GM10266 (cell line): Measurements from ENCODE around the gene TGFB2.

ENCODE experiments used
- DNase-seq: peaks from one replicate; pipeline ENCODE4 v3.0.0; 2012; ENCODE audit errors: extremely low spot score
- TF ChIP-seq, protein P1 (sequence below): IDR thresholded peaks from 2 replicates; pipeline ENCODE4 v1.5.1; 2012; ENCODE audit warnings: mild to moderate bottlenecking, low read depth; ENCODE audit not compliant: control insufficient read depth, insufficient read depth; ENCODE audit errors: missing control alignments

The TGFB2 gene

DNA sequence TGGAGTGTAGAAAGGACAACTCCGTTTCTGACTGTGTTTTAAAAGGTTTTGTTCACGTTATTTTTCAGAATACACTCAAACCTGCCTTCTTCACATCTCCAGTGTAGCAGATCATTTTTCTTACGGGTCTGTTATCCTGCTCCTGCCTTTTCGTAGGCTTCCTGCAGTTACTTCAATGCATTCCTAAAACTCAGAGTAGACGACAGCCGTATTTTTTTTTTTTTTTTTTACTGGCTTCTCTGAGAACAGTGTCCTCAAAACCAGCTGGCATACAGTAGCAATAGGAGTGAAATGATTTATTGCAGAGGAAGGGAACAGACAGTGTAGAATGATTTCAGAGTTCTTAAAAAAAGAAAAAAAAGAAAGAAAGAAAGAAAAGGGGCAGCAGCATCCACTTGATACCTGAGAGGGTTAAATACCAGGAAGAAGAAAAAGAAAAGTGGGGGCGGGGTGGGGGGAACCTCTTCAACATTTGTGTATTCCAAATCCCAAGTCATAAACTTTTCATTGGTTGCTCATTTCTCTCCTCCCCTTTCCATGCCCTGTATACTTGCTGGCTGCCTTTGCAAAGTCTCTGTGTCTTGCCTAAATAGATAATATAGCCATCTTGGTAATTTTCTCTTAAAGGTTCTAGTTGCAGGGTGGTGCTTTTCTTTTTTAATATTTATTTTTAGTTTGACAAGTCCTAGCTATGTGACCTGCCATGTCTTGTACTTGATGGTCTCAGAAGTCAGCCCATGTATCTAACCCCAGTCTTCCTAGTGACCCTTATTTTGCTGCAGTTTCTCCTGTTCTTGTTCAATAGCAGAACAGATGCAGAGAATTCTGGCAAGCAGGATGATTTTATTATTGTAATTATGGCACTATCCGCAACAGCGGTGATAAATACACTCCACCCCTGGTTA, 2.8 kb downstream of the TGFB2 start:
- DNase-seq: no peak
- TF ChIP-seq, protein P1, sequence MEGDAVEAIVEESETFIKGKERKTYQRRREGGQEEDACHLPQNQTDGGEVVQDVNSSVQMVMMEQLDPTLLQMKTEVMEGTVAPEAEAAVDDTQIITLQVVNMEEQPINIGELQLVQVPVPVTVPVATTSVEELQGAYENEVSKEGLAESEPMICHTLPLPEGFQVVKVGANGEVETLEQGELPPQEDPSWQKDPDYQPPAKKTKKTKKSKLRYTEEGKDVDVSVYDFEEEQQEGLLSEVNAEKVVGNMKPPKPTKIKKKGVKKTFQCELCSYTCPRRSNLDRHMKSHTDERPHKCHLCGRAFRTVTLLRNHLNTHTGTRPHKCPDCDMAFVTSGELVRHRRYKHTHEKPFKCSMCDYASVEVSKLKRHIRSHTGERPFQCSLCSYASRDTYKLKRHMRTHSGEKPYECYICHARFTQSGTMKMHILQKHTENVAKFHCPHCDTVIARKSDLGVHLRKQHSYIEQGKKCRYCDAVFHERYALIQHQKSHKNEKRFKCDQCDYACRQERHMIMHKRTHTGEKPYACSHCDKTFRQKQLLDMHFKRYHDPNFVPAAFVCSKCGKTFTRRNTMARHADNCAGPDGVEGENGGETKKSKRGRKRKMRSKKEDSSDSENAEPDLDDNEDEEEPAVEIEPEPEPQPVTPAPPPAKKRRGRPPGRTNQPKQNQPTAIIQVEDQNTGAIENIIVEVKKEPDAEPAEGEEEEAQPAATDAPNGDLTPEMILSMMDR: no peak

DNA sequence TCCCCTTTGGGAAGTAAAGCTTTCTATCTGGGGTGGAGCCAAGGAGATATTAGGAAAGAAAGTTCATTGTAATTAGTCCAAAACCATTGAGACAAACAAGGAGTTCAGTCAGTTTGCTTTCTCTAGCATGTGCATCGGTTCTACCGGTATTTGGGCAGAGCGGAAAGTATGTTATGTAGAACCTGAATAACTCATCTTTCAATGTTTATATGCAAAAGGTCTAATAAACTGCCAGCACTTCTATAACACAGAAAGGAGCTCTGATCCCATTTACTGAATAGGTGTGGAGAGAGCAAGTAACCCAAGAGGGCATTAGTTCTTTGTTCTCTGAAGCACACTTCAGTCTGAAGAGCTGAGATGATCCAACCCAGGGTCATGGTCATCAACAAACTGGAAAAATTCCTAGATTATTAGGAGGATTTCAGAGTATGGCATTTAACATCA, 3.5 kb downstream of the TGFB2 start:
- TF ChIP-seq, protein P1: no peak
- DNase-seq: no peak

DNA sequence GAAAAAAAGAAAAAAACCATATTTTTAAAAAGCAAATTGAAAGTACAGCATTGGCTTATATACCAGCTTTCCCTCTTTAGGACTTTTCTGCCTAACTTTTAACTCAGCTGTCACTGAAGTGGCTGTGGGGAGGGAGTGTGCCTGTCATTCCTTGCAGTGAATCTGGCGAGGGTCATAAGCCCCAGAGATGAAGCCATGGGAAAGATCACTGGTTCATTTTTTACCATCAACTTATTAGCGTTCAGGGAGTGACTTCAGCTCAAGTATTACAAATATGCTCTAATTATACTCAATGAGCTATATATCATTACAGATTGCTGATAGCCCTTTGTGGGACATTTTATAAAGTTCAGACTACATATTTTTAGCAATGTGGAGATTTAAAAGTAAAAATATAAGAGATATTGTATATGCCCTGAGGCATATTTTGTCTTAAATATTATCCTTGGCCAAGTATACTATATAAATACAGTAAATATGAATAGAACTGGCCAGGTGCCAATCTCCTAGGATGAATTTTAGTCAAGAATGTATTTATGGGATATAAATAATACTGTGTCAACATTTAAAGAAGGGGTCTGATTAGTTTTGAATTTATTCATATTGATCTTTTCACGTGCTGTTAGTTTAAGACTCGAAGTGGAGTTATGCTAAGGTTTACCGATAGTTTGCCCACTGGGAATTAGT, 4.4 kb downstream of the TGFB2 start:
- no peak for DNase-seq
- TF ChIP-seq, protein P1: no peak

DNA sequence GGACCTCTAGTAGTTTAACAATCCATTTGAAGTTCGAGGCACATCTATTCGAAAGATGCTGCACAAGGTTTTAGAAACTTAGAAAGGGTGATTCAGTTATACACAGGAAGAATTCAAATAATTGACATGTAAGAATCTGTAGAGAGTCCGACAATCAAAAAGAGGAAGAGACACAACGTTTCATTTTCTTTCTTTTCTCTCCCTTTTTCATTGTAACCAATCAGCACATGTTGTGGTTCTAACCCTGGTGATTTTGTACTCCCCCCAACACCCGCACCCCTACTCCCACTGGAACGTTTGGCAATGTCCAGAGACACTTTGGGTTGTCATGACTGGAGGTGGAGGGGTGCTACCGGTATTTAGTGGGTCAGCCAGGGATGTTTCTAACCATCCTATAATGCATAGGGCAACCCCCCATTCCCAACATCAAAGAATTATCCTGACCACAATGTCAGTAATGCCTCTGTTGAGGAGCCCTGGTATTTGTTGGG, 4.9 kb downstream of the TGFB2 start:
- DNase-seq: no peak
- TF ChIP-seq, protein P1: no peak

DNA sequence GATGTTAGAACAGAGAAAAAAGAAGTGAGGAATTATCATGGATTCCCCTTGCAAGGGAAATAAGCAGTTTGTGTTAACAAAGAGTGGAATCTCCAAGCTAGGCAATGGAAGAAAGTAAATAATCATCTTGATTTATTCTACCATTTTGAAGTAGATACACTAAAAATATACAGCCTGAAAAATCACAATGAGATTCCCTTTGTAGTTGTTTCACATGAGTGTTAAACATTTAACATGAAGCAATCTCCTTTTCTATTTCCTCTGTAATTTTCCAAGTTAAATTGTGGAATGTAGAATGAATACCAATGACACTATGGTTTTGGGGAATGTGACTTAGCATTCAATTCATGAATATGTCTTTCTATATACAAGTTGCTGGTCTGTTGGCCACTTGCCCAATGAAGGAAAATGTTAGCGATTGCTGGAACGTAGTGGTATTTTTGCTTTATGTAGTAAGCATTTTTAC, 5.7 kb downstream of the TGFB2 start:
- no peak for DNase-seq
- TF ChIP-seq, protein P1: no peak

DNA sequence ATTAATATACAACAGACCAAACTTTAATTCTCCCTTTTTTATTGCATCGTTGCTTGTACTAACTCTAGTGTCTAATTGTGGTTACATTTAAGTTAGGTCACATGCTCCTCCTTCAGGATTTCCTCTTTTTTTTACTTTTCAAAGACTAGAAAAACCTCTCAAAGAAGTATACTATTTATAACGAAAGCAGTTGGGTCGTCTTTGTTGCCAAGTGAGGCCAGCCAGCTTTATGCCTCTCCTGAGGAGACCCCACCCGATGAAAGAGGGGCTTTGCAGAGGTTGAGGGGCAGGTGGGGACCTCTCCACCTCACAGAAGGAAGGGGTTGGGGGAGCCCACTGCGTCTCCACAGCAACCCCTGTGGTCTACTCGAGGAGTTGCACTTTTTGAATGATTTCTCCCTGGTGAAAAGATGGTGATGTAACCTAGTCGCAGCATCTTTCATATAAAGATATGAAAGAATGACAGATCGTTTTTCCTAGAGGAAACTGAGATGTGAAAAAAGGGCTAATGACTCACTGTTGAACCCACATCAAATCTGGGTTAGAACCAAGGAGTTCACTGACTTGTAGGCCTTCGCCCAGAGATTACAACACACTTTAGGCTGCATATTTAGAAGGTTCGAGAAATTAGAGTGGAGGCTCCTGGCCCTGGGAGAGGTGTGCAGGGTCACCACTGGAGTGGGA, 6.4 kb downstream of the TGFB2 start:
- peak; percentile 47 for DNase-seq
- TF ChIP-seq, protein P1: peak; percentile 31

DNA sequence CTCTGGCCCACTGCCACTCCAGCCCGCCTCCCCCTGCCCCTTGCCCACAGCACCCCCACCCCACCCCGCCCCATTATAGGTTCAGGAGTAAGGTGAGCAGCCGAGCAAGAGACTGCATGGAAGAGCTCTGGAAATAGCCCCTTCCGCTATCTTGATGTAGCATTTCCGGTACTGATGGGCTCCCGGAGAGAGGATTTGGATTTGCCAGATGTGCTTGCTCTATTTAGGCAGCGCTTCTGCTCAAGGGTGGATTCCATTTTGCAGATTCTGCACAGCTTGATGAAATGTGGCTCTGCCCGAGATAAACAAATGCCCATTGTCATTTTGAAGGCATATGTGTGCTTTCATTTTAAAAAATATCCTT, 6.9 kb downstream of the TGFB2 start:
- DNase-seq: no peak
- TF ChIP-seq, protein P1: no peak
